GM12891 (cell line): ENCODE measurements around the gene PTX4.

Source experiments
- POLR2A ChIP-seq: IDR thresholded peaks from 2 replicates; pipeline ENCODE4 v1.6.1; 2011; ENCODE audit warnings: low read depth, low read length, control low read depth
- POLR2AphosphoS5 ChIP-seq: IDR thresholded peaks from 2 replicates; pipeline ENCODE4 v1.6.1; 2011; ENCODE audit warnings: low read depth, low read length, control low read depth
- TAF1 ChIP-seq: IDR thresholded peaks from 2 replicates; pipeline ENCODE4 v1.6.1; 2011; ENCODE audit warnings: low read depth, low read length, control low read depth

GRCh38 chr16:1489077-1489476 is 333 bp upstream of the PTX4 start:
- TF ChIP-seq POLR2AphosphoS5 (no peak), POLR2A (no peak), TAF1 (no peak)
